A549 (cell line): Measurements from ENCODE around the gene ANKS1B.

Source experiments
- CEBPB ChIP-seq, 2 experiments: fragments of >200 bp in 1 of 2; sonication (Bioruptor Twin) in 1 of 2; formaldehyde crosslinking in 1 of 2; IDR thresholded peaks; 2 replicates each; pipeline ENCODE4 v1.6.1; 2012 to 2016
- CTCF ChIP-seq: fragments of >200 bp; sonication (Bioruptor Twin); formaldehyde crosslinking; IDR thresholded peaks from 3 replicates; pipeline ENCODE4 v1.5.1; 2016
- EP300 ChIP-seq, 2 experiments: fragments of >200 bp; sonication (Bioruptor Twin); formaldehyde crosslinking; IDR thresholded peaks; 2 replicates in 1 of 2; 3 replicates in 1 of 2; pipeline ENCODE4 v1.6.1; 2016 to 2017
- JUN ChIP-seq, 2 experiments: fragments of >200 bp; sonication (Bioruptor Twin); formaldehyde crosslinking; IDR thresholded peaks; 2 replicates in 1 of 2; 3 replicates in 1 of 2; pipeline ENCODE4 v1.6.1; 2016 to 2017
- MAZ ChIP-seq: fragments of 150-350 bp; IDR thresholded peaks from 2 replicates; pipeline ENCODE4 v1.6.1; 2014; ENCODE audit warnings: antibody characterized with exemption, low read depth, low read length, borderline replicate concordance
- TFCP2L1 ChIP-seq: fragments of 250-450 bp; sonication (Bioruptor Pico); IDR thresholded peaks from 2 replicates; pipeline ENCODE4 v1.5.0; 2021; ENCODE audit warnings: mild to moderate bottlenecking
- USF2 ChIP-seq: fragments of 450-650 bp; IDR thresholded peaks from 2 replicates; pipeline ENCODE4 v1.6.1; 2014; ENCODE audit warnings: antibody characterized with exemption
- TF ChIP-seq, protein P1 (sequence below): fragments of 200-600 bp; sonication (generic); IDR thresholded peaks from 2 replicates; pipeline ENCODE4 v1.6.1; 2016; ENCODE audit warnings: antibody characterized with exemption, mild to moderate bottlenecking, moderate library complexity

DNA sequence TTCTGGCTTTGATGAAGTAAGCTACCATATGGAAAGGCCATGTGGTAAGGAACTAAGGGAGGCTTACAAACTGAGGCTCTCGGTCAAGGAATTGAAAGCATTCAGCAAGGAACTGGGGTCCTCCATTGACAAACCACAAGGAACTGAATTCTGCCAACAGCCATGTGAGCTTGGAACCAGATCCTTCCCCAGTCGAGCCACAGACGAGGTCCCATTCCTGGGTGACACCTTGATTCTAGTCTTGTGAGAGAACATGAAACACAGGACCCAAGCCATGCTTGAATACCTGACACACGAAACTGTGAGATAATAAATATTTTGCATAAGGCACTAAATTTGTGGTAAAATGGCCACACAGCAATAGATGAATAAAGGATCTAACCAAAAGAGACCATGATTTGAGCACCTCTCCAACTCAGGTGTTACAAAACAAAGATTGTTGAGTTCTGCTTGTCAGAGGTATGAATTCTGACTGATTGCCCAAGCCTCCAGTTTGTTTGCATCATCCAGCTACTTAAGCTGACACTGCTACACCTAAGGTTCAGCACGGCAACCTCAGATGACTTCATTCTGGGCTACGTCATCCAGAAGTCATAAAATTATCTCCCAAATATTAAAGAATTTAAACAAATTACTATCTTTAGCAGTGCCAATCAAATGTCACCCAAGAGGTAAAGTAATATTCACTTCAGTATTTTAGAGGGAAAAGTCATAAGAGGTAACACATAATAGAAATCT, 277.8 kb downstream of the ANKS1B start:
- TF ChIP-seq CTCF (no peak), TFCP2L1 (CRISPR knock-in tag) (no peak), USF2 (no peak), MAZ (no peak), CEBPB (IDR thresholded peaks at IDR 0.05) (no peak; a peak in 1 of 4 replicates), JUN (IDR thresholded peaks at IDR 0.05) (no peak), EP300 (IDR thresholded peaks at IDR 0.05) (no peak)
- TF ChIP-seq, protein P1, sequence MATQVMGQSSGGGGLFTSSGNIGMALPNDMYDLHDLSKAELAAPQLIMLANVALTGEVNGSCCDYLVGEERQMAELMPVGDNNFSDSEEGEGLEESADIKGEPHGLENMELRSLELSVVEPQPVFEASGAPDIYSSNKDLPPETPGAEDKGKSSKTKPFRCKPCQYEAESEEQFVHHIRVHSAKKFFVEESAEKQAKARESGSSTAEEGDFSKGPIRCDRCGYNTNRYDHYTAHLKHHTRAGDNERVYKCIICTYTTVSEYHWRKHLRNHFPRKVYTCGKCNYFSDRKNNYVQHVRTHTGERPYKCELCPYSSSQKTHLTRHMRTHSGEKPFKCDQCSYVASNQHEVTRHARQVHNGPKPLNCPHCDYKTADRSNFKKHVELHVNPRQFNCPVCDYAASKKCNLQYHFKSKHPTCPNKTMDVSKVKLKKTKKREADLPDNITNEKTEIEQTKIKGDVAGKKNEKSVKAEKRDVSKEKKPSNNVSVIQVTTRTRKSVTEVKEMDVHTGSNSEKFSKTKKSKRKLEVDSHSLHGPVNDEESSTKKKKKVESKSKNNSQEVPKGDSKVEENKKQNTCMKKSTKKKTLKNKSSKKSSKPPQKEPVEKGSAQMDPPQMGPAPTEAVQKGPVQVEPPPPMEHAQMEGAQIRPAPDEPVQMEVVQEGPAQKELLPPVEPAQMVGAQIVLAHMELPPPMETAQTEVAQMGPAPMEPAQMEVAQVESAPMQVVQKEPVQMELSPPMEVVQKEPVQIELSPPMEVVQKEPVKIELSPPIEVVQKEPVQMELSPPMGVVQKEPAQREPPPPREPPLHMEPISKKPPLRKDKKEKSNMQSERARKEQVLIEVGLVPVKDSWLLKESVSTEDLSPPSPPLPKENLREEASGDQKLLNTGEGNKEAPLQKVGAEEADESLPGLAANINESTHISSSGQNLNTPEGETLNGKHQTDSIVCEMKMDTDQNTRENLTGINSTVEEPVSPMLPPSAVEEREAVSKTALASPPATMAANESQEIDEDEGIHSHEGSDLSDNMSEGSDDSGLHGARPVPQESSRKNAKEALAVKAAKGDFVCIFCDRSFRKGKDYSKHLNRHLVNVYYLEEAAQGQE = no peak
